AG04449 (cell line): ENCODE data around the gene ACOT8.
A peak's percentile ranks its signal among the peaks of the same experiment; 100 is the strongest.
"Not testable (repeated sequence)": the region's sequence is repeated elsewhere in the genome, so short reads cannot be mapped to it uniquely, and the experiment has no call there.

ENCODE experiments used
- CTCF ChIA-PET: fragments of 350-600 bp; formaldehyde crosslinking; extraction: SDS; loops from one replicate; lab custom pipeline; 2021; ENCODE audit warnings: antibody characterized with exemption; lab: Yijun Ruan, JAX
- POLR2A ChIA-PET: fragments of 400-600, 350-600 bp; formaldehyde crosslinking; extraction: SDS; loops from one replicate; lab custom pipeline; 2020; ENCODE audit warnings: antibody characterized with exemption, inconsistent platforms; lab: Yijun Ruan, JAX
- DNase-seq: peaks from one replicate; pipeline ENCODE4 v3.0.0-alpha.2; 2010; ENCODE audit warnings: low read depth, low spot score
- H3K4me3 ChIP-seq: 2 replicates; pipeline ENCODE4 v1.5.1; 2011; ENCODE audit warnings: low read depth, mild to moderate bottlenecking, control low read depth, low read length
- CTCF ChIP-seq: IDR thresholded peaks from one replicate; pipeline ENCODE4 v1.5.1; 2011; ENCODE audit warnings: mild to moderate bottlenecking, moderate library complexity, low read length, control low read depth, inconsistent platforms; ENCODE audit not compliant: insufficient read depth; ENCODE audit errors: missing control alignments

The ACOT8 gene

GRCh38 chr20:45812157-45813005, 44.8 kb downstream of the ACOT8 start, which contains the start of gene UBE2C:
UBE2C (plus strand) TSS chr20:45812644; CDS start chr20:45812696, 52 bp downstream.
- peak within 1 kb of the TSS; percentile 79 for H3K4me3 ChIP-seq
- CTCF ChIA-PET = interaction anchor here (1.2 to 5.8 kb wide), 3 partner anchors 13 to 450 kb away, joined by 4 to 38 read pairs (median 6); partner anchors contain the start of gene SYS1
- DNase-seq = peak; percentile 98
- POLR2A ChIA-PET = interaction anchor here (0.7 kb wide), 1 partner anchor 22 kb away, joined by 3 read pairs; the partner anchor contains the start of gene SNX21
- no peak for TF ChIP-seq CTCF

GRCh38 chr20:45810191-45810970, 46.8 kb downstream of the ACOT8 start:
- no peak for DNase-seq
- POLR2A ChIA-PET = no interaction called here
- no peak overlapping the region for H3K4me3 ChIP-seq
- CTCF ChIA-PET = interaction anchor here (4.0 to 5.8 kb wide), 2 partner anchors 11 kb away, joined by 38 to 41 read pairs; no protein-coding TSS in a partner anchor
- no peak for TF ChIP-seq CTCF

GRCh38 chr20:45801851-45802250, 55.3 kb downstream of the ACOT8 start:
- ChIA-PET CTCF (interaction anchor here (0.8 to 4.4 kb wide), 6 partner anchors 11 to 166 kb away, joined by 3 to 63 read pairs (median 20); partner anchors contain the start of genes DNTTIP1, UBE2C and WFDC3), POLR2A (interaction anchor here (1.3 kb wide), 1 partner anchor 10 kb away, joined by 4 read pairs; the partner anchor contains the start of genes DNTTIP1 and WFDC3)
- DNase-seq = no peak
- no peak for TF ChIP-seq CTCF
- no peak overlapping the region for H3K4me3 ChIP-seq

GRCh38 chr20:45798935-45799642, 58.1 kb downstream of the ACOT8 start:
- no peak for DNase-seq
- CTCF ChIA-PET = interaction anchor here (0.6 to 4.4 kb wide), 41 partner anchors 9 to 444 kb away, joined by 3 to 63 read pairs (median 5); partner anchors contain the start of genes DNTTIP1, NEURL2, PCIF1 and SNX21
- peak; percentile 75 for TF ChIP-seq CTCF
- POLR2A ChIA-PET = no interaction called here
- no peak overlapping the region for H3K4me3 ChIP-seq

- POLR2A ChIA-PET, H3K4me3 ChIP-seq, DNase-seq: not testable (repeated sequence)
- CTCF ChIA-PET = interaction anchor here (1.0 to 4.4 kb wide), 14 partner anchors 8 to 216 kb away, joined by 3 to 63 read pairs (median 12); partner anchors contain the start of genes DNTTIP1, UBE2C and WFDC3
Observed at GRCh38 chr20:45797955-45798354, 59.2 kb downstream of the ACOT8 start.

GRCh38 chr20:45797510-45797909, 59.7 kb downstream of the ACOT8 start:
- POLR2A ChIA-PET, DNase-seq, H3K4me3 ChIP-seq: not testable (repeated sequence)
- CTCF ChIA-PET = interaction anchor here (2.8 kb wide), 1 partner anchor 163 kb away, joined by 47 read pairs; no protein-coding TSS in a partner anchor
